GM15510 (cell line): Measurements from ENCODE around the gene UCN2.

Experiments
- POLR2A ChIP-seq: IDR thresholded peaks from 3 replicates; pipeline ENCODE4 v1.6.1; 2011; ENCODE audit warnings: borderline replicate concordance; ENCODE audit not compliant: insufficient read length; ENCODE audit errors: extremely low read depth

Gene UCN2

GRCh38 chr3:48544141-48544540, 19.4 kb downstream of the UCN2 start:
- no peak for TF ChIP-seq POLR2A

- no peak for TF ChIP-seq POLR2A
Measured at GRCh38 chr3:48543271-48543866, 20.2 kb downstream of the UCN2 start.

GRCh38 chr3:48538451-48538850, 25.1 kb downstream of the UCN2 start:
- no peak for TF ChIP-seq POLR2A

GRCh38 chr3:48536785-48537184, 26.8 kb downstream of the UCN2 start:
- no peak for TF ChIP-seq POLR2A

- TF ChIP-seq POLR2A = no peak
Measured at GRCh38 chr3:48536116-48536515, 27.5 kb downstream of the UCN2 start.

GRCh38 chr3:48535578-48535977, 28.0 kb downstream of the UCN2 start:
- TF ChIP-seq POLR2A = no peak

GRCh38 chr3:48532977-48533337, 30.6 kb downstream of the UCN2 start:
- TF ChIP-seq POLR2A = no peak

- no peak for TF ChIP-seq POLR2A
Measured at GRCh38 chr3:48532271-48532976, 31.2 kb downstream of the UCN2 start.

- TF ChIP-seq POLR2A = no peak
Measured at GRCh38 chr3:48528754-48529153, 34.8 kb downstream of the UCN2 start.

- TF ChIP-seq POLR2A = no peak
Measured at GRCh38 chr3:48528048-48528447, 35.5 kb downstream of the UCN2 start.

GRCh38 chr3:48524970-48525369, 38.6 kb downstream of the UCN2 start:
- TF ChIP-seq POLR2A = no peak

GRCh38 chr3:48521635-48522034, 41.9 kb downstream of the UCN2 start:
- no peak for TF ChIP-seq POLR2A

GRCh38 chr3:48519277-48519643, 44.3 kb downstream of the UCN2 start:
- no peak for TF ChIP-seq POLR2A

GRCh38 chr3:48518638-48519276, 44.8 kb downstream of the UCN2 start:
- no peak for TF ChIP-seq POLR2A

GRCh38 chr3:48518069-48518468, 45.5 kb downstream of the UCN2 start:
- TF ChIP-seq POLR2A = no peak

GRCh38 chr3:48516571-48516970, 47.0 kb downstream of the UCN2 start:
- no peak for TF ChIP-seq POLR2A
